WTC11 (cell line): ENCODE data around the gene LSR. TPM values are rescaled to one million over a fixed set of nuclear protein-coding genes. Genes with fewer than 3 reads are reported as not detected.

Experiments used
- ATAC-seq: fragments of 200-7000 bp; cut with Tn5 transposase; 2 replicates; pipeline ENCODE4 v1.10.0; 2021; ENCODE audit warnings: mild to moderate bottlenecking, moderate library complexity
- CTCF ChIA-PET: fragments of 300-600 bp; sonication (Branson Sonifier 250); formaldehyde crosslinking; loops from one replicate; lab custom pipeline; 2021; ENCODE audit warnings: antibody characterized with exemption; lab: Charles Lee
- POLR2A ChIA-PET: fragments of 350-600 bp; sonication (Branson Sonifier 250); formaldehyde crosslinking; loops from one replicate; lab custom pipeline; 2021; ENCODE audit warnings: antibody characterized with exemption; lab: Charles Lee
- DNase-seq: peaks from one replicate; pipeline ENCODE4 v3.0.0; 2021; ENCODE audit warnings: low spot score
- H3K27ac Mint-ChIP-seq: 2 replicates; pipeline ENCODE4 v1.8.0; 2021; ENCODE audit warnings: mixed read lengths
- H3K27me3 Mint-ChIP-seq: 2 replicates; pipeline ENCODE4 v1.8.0; 2021; ENCODE audit warnings: low read depth, mild to moderate bottlenecking, moderate library complexity, mixed read lengths
- H3K36me3 Mint-ChIP-seq: 2 replicates; pipeline ENCODE4 v1.8.0; 2021; ENCODE audit warnings: mixed read lengths
- H3K4me1 Mint-ChIP-seq: 2 replicates; pipeline ENCODE4 v1.8.0; 2022; ENCODE audit warnings: mixed read lengths
- H3K4me3 Mint-ChIP-seq: 2 replicates; pipeline ENCODE4 v1.8.0; 2021; ENCODE audit warnings: mild to moderate bottlenecking, moderate library complexity, mixed read lengths
- H3K9me3 Mint-ChIP-seq: 2 replicates; pipeline ENCODE4 v1.8.0; 2021; ENCODE audit warnings: mixed read lengths
- ATF6 ChIP-seq: sonication (generic); formaldehyde crosslinking; IDR thresholded peaks from 2 replicates; pipeline ENCODE4 v1.8.1; 2023; ENCODE audit warnings: mild to moderate bottlenecking, missing genetic modification reagents
- FOXK1 ChIP-seq: sonication (generic); formaldehyde crosslinking; IDR thresholded peaks from 2 replicates; pipeline ENCODE4 v1.8.0; 2022; ENCODE audit warnings: mild to moderate bottlenecking, moderate library complexity, missing genetic modification reagents
- HMGXB4 ChIP-seq: sonication (generic); formaldehyde crosslinking; IDR thresholded peaks from 2 replicates; pipeline ENCODE4 v1.8.1; 2023; ENCODE audit warnings: mild to moderate bottlenecking, moderate library complexity, missing genetic modification reagents
- MLX ChIP-seq: sonication (generic); formaldehyde crosslinking; IDR thresholded peaks from 2 replicates; pipeline ENCODE4 v1.8.1; 2023; ENCODE audit warnings: mild to moderate bottlenecking, missing genetic modification reagents, moderate library complexity
- NFATC4 ChIP-seq: fragments of 250-450 bp; sonication (Bioruptor Pico); IDR thresholded peaks from 2 replicates; pipeline ENCODE4 v1.9.0; 2021; ENCODE audit warnings: mild to moderate bottlenecking
- PRDM15 ChIP-seq: sonication (generic); formaldehyde crosslinking; IDR thresholded peaks from 2 replicates; pipeline ENCODE4 v1.8.0; 2022; ENCODE audit warnings: missing genetic modification reagents
- TEAD1 ChIP-seq: sonication (generic); formaldehyde crosslinking; IDR thresholded peaks from 2 replicates; pipeline ENCODE4 v1.8.0; 2022; ENCODE audit warnings: mild to moderate bottlenecking, missing genetic modification reagents
- TP53 ChIP-seq: sonication (generic); formaldehyde crosslinking; IDR thresholded peaks from 2 replicates; pipeline ENCODE4 v1.8.1; 2023; ENCODE audit warnings: mild to moderate bottlenecking, missing genetic modification reagents
- ZNF232 ChIP-seq: sonication (generic); formaldehyde crosslinking; IDR thresholded peaks from 2 replicates; pipeline ENCODE4 v1.8.0; 2022; ENCODE audit warnings: mild to moderate bottlenecking, missing genetic modification reagents
- ZSCAN18 ChIP-seq: fragments of 250-450 bp; sonication (Bioruptor Pico); IDR thresholded peaks from 2 replicates; pipeline ENCODE4 v2.1.2; 2022; ENCODE audit warnings: mild to moderate bottlenecking, moderate library complexity
- total RNA-seq: library from RNA; stranded (reverse); gene quantifications from 3 replicates; pipeline ENCODE4 v1.2.3, GENCODE V29; 2021
- TF ChIP-seq, protein P1 (sequence below): sonication (generic); formaldehyde crosslinking; IDR thresholded peaks from 2 replicates; pipeline ENCODE4 v1.8.1; 2023; ENCODE audit warnings: mild to moderate bottlenecking, missing genetic modification reagents, moderate library complexity
- TF ChIP-seq, protein P2 (sequence below): sonication (generic); formaldehyde crosslinking; IDR thresholded peaks from 2 replicates; pipeline ENCODE4 v1.8.0; 2022; ENCODE audit warnings: mild to moderate bottlenecking, missing genetic modification reagents
- TF ChIP-seq, protein P3 (sequence below): fragments of 250-450 bp; sonication (Bioruptor Pico); IDR thresholded peaks from 2 replicates; pipeline ENCODE4 v1.9.0; 2021; ENCODE audit warnings: moderate library complexity, mild to moderate bottlenecking, inconsistent platforms, borderline replicate concordance

Gene LSR
- total RNA-seq, 1 experiment from 2014 or later, result 130 TPM

- H3K4me3 Mint-ChIP-seq, result peak overlapping the region; percentile 16
- TF ChIP-seq FOXK1 (CRISPR knock-in tag) (0 out of 2 replicates have a peak, but pooled peaks have one; percentile 14), PRDM15 (CRISPR knock-in tag) (no peak)
- TF ChIP-seq, protein P1, sequence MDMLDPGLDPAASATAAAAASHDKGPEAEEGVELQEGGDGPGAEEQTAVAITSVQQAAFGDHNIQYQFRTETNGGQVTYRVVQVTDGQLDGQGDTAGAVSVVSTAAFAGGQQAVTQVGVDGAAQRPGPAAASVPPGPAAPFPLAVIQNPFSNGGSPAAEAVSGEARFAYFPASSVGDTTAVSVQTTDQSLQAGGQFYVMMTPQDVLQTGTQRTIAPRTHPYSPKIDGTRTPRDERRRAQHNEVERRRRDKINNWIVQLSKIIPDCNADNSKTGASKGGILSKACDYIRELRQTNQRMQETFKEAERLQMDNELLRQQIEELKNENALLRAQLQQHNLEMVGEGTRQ (CRISPR knock-in tag), result peak; percentile 89
- TF ChIP-seq, protein P2, sequence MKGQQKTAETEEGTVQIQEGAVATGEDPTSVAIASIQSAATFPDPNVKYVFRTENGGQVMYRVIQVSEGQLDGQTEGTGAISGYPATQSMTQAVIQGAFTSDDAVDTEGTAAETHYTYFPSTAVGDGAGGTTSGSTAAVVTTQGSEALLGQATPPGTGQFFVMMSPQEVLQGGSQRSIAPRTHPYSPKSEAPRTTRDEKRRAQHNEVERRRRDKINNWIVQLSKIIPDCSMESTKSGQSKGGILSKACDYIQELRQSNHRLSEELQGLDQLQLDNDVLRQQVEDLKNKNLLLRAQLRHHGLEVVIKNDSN (CRISPR knock-in tag), result peak; percentile 85
- H3K27ac Mint-ChIP-seq, result peak overlapping the region; percentile 98
- ChIA-PET CTCF (interaction anchor here (0.9 to 1.7 kb wide), 11 partner anchors 9 to 159 kb away, joined by 3 to 16 read pairs (median 6); partner anchors contain the start of genes FXYD5, LGI4 and USF2), POLR2A (interaction anchor here (0.6 to 0.9 kb wide), 3 partner anchors 51 to 925 kb away, joined by 3 read pairs; no protein-coding TSS in a partner anchor)
- H3K27me3 Mint-ChIP-seq, result peaks cover 10% of the 10 kb centered on the region
- peaks cover 7% of the 10 kb centered on the region for H3K9me3 Mint-ChIP-seq
- DNase-seq (peak; percentile 54), ATAC-seq (peak; percentile 91)
- H3K36me3 Mint-ChIP-seq, result 0 out of 2 replicates have a peak, but pooled peaks cover 4% of the 10 kb centered on the region
- peaks cover 69% of the 10 kb centered on the region for H3K4me1 Mint-ChIP-seq
Measured at GRCh38 chr19:35202722-35203688, 45.8 kb upstream of the LSR start.

GRCh38 chr19:35204799-35205732 lies 43.7 kb upstream of the LSR start:
- peak overlapping the region; percentile 91 for H3K27ac Mint-ChIP-seq
- TF ChIP-seq HMGXB4 (CRISPR knock-in tag) (no peak), NFATC4 (CRISPR knock-in tag) (no peak), MLX (CRISPR knock-in tag) (no peak), TEAD1 (CRISPR knock-in tag) (0 out of 2 replicates have a peak, but pooled peaks have one; percentile 35), ATF6 (no peak), ZNF232 (CRISPR knock-in tag) (no peak), ZSCAN18 (0 out of 2 replicates have a peak, but pooled peaks have one; percentile 68), TP53 (CRISPR knock-in tag) (no peak)
- TF ChIP-seq, protein P3, sequence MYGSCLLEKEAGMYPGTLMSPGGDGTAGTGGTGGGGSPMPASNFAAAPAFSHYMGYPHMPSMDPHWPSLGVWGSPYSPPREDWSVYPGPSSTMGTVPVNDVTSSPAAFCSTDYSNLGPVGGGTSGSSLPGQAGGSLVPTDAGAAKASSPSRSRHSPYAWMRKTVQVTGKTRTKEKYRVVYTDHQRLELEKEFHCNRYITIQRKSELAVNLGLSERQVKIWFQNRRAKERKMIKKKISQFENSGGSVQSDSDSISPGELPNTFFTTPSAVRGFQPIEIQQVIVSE (CRISPR knock-in tag), result no peak
- TF ChIP-seq, all 79 proteins: peak for 2
- ATAC-seq (peak; percentile 14), DNase-seq (no peak)
- Mint-ChIP-seq H3K9me3 (peaks cover 10% of the 10 kb centered on the region), H3K4me1 (peaks cover 55% of the 10 kb centered on the region), H3K36me3 (0 out of 2 replicates have a peak, but pooled peaks cover 4% of the 10 kb centered on the region), H3K4me3 (no peak overlapping the region), H3K27me3 (peaks cover 10% of the 10 kb centered on the region)
- POLR2A ChIA-PET, result interaction anchor here (0.6 to 0.7 kb wide), 2 partner anchors 164 to 302 kb away, joined by 3 to 5 read pairs; no protein-coding TSS in a partner anchor
- CTCF ChIA-PET, result interaction anchor here (0.5 to 1.3 kb wide), 3 partner anchors 42 to 138 kb away, joined by 3 to 5 read pairs (median 3); no protein-coding TSS in a partner anchor
